RCC 7860 (cell line): ENCODE results near the gene PPP2R2C.

Experiments used
- DNase-seq: peaks from one replicate; pipeline ENCODE4 v3.0.0-alpha.2; 2015; ENCODE audit warnings: low spot score
- FAIRE-seq: peaks from 2 replicates; lab custom pipeline; 2012; peaks lifted over from hg19 to GRCh38; lab: Jason Lieb, UNC

PPP2R2C gene

GRCh38 chr4:6494431-6495295 lies 22.2 kb upstream of the PPP2R2C start:
- no peak for FAIRE-seq

DNA sequence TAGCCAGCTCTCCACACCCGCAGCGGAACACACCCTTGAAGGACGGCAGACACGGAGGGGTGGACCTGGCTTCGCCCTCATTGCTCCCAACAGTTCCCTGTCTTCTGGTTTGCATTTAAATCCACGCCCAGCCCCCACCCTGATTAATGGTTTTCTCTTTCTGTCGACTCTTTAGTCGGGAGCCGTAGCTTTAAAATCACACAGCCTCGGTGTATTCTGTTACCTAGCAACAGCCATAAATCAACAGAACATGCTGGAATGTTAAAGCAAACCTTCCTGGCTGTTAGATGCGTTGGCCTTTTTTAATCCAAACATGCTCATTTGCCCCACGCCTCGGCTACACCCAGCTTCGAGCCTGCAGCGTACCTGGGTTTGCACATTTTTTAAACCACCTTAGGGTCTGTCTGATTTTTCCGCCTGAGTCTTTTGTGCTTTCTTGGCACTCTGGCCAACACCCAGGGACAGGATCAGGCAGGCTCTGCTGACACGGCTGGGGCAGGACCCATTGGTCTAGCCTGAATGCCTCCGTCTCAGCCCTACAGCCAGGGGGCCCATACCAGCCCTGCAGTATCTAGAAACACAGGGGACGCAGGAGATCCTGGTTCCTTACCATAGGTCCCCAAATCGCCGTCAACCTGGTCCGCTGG lies 21.4 kb upstream of the PPP2R2C start:
- DNase-seq (no peak), FAIRE-seq (no peak)

More at GRCh38 chr4:6494431-6495295, 22.2 kb upstream of the PPP2R2C start:
- no peak for DNase-seq

GRCh38 chr4:6492861-6493657 lies 20.6 kb upstream of the PPP2R2C start:
- DNase-seq = no peak
- FAIRE-seq = no peak

GRCh38 chr4:6492027-6492590 lies 19.7 kb upstream of the PPP2R2C start:
- no peak for FAIRE-seq
- no peak for DNase-seq

DNA sequence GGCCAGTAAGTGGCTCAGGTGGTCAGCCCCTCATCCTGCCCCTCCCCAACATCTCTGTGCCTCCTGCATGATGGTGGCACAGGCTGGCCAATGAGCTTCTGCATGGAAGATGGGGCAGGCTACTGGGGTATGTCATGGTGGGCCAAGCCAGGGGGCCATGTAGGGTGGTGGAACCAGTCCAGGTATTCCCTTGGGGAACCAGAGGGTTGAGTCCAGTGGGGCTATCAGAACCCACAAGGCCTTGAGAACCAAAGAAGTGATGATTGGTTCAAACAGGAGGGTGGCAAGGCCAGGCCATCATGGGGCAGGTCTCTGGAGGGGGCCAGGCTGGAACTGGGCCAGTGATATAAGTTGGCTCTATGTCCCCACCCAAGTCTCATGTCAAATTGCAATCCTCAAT lies 18.8 kb upstream of the PPP2R2C start:
- FAIRE-seq (no peak), DNase-seq (no peak)

- DNase-seq = no peak
- FAIRE-seq = no peak
Observed at GRCh38 chr4:6489927-6490326, 17.5 kb upstream of the PPP2R2C start.

GRCh38 chr4:6487466-6487865 lies 15.1 kb upstream of the PPP2R2C start:
- no peak for FAIRE-seq
- no peak for DNase-seq

- FAIRE-seq (no peak), DNase-seq (peak; percentile 67)
Observed at GRCh38 chr4:6480534-6481088, 8.2 kb upstream of the PPP2R2C start.

DNA sequence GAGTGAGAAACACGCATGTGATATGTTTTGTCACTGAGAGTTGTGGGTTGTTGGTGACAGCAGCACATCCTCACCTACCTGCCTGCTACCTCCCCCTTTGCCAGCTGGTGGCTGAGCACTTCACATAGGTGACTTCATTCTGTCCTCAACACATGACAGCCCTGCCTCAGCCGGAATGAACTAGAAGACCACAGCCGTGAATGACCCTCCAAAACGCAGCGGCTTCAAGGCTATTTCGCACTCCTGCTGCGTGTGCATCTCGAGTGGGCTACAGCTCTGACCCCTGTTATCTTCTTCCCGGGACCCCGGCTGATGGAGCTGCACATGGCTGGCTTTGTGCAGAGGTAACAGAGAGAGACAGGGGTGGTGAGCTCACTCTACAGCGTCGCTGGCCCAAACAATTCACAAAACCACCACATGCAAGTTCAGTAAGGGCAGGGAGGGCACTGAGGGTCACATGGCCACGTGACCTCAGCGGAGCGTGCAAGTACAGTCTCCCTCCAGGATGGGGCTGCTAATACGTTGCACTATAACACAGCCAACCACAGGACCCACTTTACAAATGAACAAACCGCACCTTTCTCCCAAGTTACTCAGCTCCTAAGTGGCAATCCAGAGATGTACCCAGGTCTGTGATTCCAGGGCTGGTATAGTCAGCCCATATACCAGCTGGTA lies 6.3 kb upstream of the PPP2R2C start:
- peak; percentile 61 for DNase-seq
- no peak for FAIRE-seq

DNA sequence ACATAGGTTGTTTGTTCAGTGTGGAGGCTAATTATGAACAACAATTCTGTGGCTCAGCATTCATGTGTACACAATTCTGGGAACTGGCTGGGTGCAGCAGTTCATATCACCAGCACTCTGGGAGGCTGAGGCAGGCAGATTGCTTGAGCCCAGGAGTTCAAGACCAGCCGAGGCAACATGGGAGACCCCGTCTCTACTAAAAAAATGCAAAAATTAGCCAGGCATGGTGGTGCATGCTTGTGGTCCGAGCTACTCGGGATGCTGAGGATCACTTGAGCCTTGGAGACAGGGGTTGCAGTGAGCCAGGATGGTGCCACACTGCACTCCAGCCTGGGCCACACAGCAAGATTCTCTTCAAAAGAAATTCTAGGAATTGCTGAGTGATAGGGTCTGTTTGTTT lies 4.5 kb upstream of the PPP2R2C start:
- DNase-seq = no peak
- no peak for FAIRE-seq

DNA sequence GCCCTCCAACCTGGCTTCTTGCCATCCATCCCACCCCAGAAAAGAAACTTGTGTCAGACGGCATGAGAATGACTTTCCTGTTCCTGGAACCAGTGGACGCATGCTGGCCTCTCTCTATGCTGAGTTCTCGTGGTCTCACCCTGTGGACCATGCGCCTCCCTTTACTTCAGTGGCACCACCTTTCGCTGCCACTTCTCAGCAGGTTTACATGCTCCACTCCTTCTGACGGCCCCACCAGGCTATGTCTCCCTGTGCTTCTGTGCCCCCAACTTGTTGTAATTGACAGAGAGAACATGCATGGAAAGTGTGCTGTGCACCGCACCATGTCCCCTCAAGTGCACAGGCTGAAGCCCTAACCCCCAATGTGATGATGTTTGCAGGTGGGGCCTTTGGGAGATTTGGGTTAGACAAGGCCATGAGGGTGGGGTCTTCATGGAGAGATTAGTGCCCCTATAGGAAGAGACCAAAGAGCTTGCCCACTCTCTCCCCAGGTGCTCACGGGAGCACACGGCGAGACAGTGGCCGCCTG lies 3.1 kb upstream of the PPP2R2C start:
- FAIRE-seq (no peak), DNase-seq (no peak)

DNA sequence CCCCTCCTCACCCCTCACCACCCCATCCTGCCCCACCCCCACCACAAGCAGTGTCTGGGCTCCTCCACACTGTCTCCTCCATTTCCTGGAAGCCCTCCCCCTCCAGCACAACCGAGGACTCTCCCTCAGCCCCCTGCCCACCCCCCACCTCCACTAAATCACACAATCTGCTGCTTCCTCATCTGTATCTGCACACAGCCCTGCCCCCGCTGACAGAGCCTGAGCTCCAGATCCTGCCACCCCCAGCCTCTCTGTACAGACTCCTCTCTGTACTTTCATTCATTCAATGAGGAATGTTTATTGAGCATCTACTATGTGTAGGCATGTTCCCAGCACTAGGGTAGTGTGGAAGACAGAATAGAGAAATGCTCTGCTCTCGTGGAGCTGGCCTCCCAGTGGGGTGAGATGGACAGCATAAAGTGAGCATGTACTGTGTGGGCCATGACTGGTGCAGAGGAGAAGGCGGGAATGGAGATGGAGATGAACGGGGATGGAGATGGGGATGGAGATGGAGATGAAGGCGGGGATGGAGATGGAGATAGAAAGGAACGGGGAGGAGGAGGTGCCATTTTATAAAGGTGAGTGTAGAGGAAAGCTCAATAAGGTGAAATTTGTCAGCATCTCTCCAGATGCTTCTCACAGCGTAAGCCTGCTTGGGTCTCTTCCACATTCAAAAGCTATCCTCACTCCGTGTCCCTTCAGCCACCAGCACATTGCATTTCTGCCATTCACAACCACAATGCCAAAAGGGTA lies 2.5 kb upstream of the PPP2R2C start:
- no peak for FAIRE-seq
- DNase-seq = no peak

DNA sequence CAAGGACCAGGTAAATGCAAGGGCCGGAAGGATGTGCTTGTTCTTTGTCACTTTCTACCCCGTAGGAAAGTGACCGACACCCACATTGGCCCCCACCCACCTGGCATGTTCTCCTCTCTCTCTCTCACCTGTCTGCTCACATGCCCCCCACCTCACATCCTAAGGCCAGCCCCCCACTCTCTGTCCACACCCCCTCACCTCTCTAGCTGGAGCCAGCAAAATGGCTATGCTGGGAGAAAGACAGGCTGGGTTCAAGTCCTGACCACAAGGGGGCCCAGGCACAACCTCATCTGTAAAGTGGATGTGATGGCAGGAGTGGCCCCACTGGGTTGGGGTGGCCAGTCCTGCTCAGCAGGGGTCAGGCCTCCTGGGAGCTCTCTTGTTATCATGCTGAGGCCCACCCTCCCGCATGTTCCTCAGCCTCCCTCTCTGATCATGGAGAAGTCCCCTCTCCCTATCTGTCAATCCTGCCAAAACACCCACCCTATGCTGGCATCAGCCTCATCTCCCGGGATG lies 1.7 kb upstream of the PPP2R2C start:
- no peak for DNase-seq
- no peak for FAIRE-seq

- DNase-seq (no peak), FAIRE-seq (no peak)
Observed at GRCh38 chr4:6473264-6474052, 1.0 kb upstream of the PPP2R2C start.

DNA sequence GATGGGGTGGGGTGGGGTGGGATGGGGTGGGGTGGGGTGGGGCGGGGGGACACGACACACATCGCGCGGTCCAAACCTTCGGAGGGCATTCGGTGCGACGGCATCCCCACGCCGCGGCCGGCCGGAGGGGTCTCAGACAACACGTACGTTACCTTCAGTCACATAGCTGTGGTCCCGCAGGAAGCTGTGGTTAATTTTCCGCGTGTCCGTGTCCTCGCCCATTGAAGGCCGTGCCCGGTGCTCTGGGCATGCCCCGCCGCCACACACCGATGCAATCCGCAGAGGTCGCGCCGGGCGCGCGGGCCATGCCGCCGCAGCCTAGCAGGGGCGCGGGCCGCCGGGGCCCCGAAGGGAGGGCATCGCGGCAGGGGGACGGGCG lies 417 bp downstream of the PPP2R2C start:
- FAIRE-seq (no peak), DNase-seq (no peak)

DNA sequence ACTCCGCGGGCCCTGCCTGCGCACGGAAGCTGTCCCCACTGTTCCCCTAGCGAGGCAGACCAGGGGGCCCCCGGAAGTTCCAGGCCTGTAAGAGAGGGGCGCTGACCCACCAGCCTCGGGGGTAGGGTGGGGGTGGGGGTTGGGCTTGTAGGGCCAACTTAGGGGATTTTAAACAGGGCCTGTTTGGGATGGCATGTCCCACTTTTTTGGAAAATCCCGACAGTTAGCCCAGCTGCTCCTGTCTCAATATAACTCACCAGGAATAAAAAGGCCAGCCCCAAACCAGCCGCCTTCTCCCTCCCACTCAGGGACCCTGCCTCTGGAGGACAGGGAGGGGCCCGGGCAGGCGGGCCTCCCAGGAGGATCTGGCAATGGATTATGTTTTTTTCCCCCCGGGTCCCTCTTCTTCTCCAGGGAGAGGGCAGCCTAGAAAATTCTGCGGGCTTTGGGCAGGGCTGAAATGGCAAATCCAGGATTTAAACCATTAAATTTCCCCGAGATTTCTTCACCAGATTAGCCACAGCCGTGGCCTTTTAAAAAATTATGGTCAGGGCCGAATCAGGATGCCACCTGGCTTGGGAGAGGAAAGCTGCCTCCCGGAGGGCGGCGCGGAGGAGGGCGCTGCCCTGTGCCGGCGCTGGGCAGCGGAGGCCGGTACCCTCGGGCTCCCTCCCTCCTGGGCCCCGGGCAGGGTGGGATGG lies 957 bp downstream of the PPP2R2C start:
- FAIRE-seq = no peak

DNA sequence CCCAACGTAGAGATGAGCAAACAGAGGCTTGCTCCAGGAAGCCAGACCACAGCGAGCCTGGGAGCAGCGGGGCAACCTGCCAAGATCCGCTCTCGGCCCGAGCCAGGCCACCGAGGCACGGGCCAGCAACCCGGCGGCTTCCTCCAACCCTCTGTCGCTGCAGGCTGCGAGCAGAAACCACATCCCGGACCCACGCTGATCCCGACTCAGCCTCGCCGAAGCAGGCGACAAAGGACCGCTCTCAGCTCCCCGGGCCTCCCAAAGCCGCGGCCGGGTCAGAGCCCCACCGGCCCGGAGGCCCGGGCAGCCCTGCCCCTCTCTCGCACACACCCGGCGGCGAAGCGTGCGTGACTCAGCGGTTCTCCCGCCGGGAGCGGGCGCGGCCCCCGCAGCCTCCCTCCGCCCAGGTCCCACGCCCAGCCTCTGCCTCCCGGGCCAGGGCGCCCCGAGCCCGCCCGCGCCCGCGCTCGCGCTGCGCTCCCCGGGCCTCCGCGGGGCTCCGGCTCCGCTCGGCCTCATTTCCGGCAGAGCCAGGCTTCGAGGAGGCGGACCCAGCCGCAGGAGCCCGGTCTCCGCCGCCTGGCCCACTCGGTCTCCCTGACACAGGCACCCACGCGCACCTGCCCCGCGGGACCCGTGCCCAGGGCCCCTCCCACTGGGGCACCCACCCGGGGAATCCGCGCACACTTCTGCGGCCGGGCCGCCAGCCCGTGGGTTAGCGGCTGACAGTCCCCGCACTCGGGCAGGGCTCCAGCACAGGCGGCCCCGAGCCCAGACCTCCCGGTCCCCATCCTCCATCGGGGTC lies 1.7 kb downstream of the PPP2R2C start:
- peak; percentile 65 for DNase-seq
- FAIRE-seq = peak; percentile 42

More for the DNA sequence above, 957 bp downstream of the PPP2R2C start:
- DNase-seq = no peak
